PC-9 (cell line): ENCODE measurements around the gene LY86. TPM values are rescaled to one million over a fixed set of nuclear protein-coding genes. Genes with fewer than 3 reads are reported as not detected.

Source experiments
- BruUV-seq: library from RNA; stranded (reverse); fragments of 400-500 nt; replicated peaks from 2 replicates; lab custom pipeline; 2021; lab: Mats Ljungman, UMichigan
- CTCF ChIA-PET: fragments of 300-600 bp; sonication (Branson Sonifier 250); formaldehyde crosslinking; loops from one replicate; lab custom pipeline; 2022; ENCODE audit warnings: antibody characterized with exemption; lab: Charles Lee
- POLR2A ChIA-PET: fragments of 300-600 bp; sonication (Branson Sonifier 250); formaldehyde crosslinking; loops from one replicate; lab custom pipeline; 2022; ENCODE audit warnings: antibody characterized with exemption; ENCODE audit not compliant: unreplicated experiment; lab: Charles Lee
- DNase-seq, 2 experiments: peaks; one replicate each; pipeline versions ENCODE4 v3.0.0 to v3.0.0-alpha.2; 2015 to 2022; ENCODE audit warnings: mixed read lengths in 1 of 2
- H2AFZ ChIP-seq: fragments of 200-600 bp; sonication (generic); 2 replicates; pipeline ENCODE4 v1.8.1; 2017; ENCODE audit warnings: antibody characterized with exemption
- H3F3A ChIP-seq: fragments of 200-600 bp; sonication (generic); 2 replicates; pipeline ENCODE4 v1.8.1; 2017; ENCODE audit warnings: antibody characterized with exemption, mild to moderate bottlenecking, low read depth; ENCODE audit not compliant: insufficient read depth
- H3K27ac ChIP-seq: fragments of 200-600 bp; sonication (generic); 2 replicates; pipeline ENCODE4 v1.6.1; 2016; ENCODE audit warnings: mixed run types
- H3K27me3 ChIP-seq: fragments of 200-600 bp; sonication (generic); 2 replicates; pipeline ENCODE4 v1.6.1; 2016; ENCODE audit warnings: low read depth, mixed run types; ENCODE audit not compliant: insufficient read depth
- H3K36me3 ChIP-seq: fragments of 200-600 bp; sonication (generic); 2 replicates; pipeline ENCODE4 v1.6.1; 2016; ENCODE audit warnings: low read depth, mixed run types
- H3K4me1 ChIP-seq: fragments of 200-600 bp; sonication (generic); replicated peaks from 2 replicates; pipeline ENCODE4 v1.6.1; 2016; ENCODE audit warnings: mixed run types; ENCODE audit not compliant: insufficient read depth
- H3K4me2 ChIP-seq: fragments of 200-600 bp; sonication (generic); 2 replicates; pipeline ENCODE4 v1.6.1; 2017; ENCODE audit warnings: mixed run types
- H3K4me3 ChIP-seq: fragments of 200-600 bp; sonication (generic); 2 replicates; pipeline ENCODE4 v1.6.1; 2016; ENCODE audit warnings: mixed run types
- H3K79me2 ChIP-seq: fragments of 200-600 bp; sonication (generic); 2 replicates; pipeline ENCODE4 v1.6.1; 2017; ENCODE audit warnings: low read depth, mixed run types
- H3K9me2 ChIP-seq: fragments of 200-600 bp; sonication (generic); 2 replicates; pipeline ENCODE4 v1.8.1; 2017; ENCODE audit warnings: mild to moderate bottlenecking; ENCODE audit not compliant: insufficient read depth
- H3K9me3 ChIP-seq: fragments of 200-600 bp; sonication (generic); 2 replicates; pipeline ENCODE4 v1.8.1; 2016; ENCODE audit warnings: low read depth; ENCODE audit not compliant: insufficient read depth
- H4K20me1 ChIP-seq: fragments of 200-600 bp; sonication (generic); 2 replicates; pipeline ENCODE4 v1.8.1; 2017; ENCODE audit not compliant: insufficient read depth
- CTCF ChIP-seq: fragments of 200-600 bp; sonication (generic); conservative IDR thresholded peaks from 2 replicates; pipeline ENCODE4 v1.6.1; 2017; ENCODE audit warnings: mixed run types, antibody characterized with exemption, mild to moderate bottlenecking, moderate library complexity
- EZH2 ChIP-seq: fragments of 200-600 bp; sonication (generic); IDR thresholded peaks from 2 replicates; pipeline ENCODE4 v1.8.0; 2017; ENCODE audit warnings: antibody characterized with exemption, low read depth
- intact Hi-C: fragments of 100-400 bp; cut with micrococcal nuclease; formaldehyde crosslinking; loops from one replicate; pipeline ENCODE4 v1.10.0; 2022; ENCODE audit not compliant: unreplicated experiment
- total RNA-seq: library from RNA; stranded (reverse); gene quantifications from 2 replicates; pipeline ENCODE4 v1.2.3, GENCODE V29; 2021

LY86 gene
- total RNA-seq, 1 experiment from 2014 or later, result not detected

GRCh38 chr6:6569811-6570164, 18.7 kb upstream of the LY86 start:
- Histone ChIP-seq H3K36me3 (no peaks in the 10 kb centered on the region), H3K79me2 (no peaks in the 10 kb centered on the region), H4K20me1 (no peaks in the 10 kb centered on the region), H2AFZ (no peak overlapping the region), H3K27ac (no peak overlapping the region), H3K27me3 (peaks cover 4% of the 10 kb centered on the region), H3K9me2 (no peaks in the 10 kb centered on the region), H3K4me1 (no peaks in the 10 kb centered on the region), H3K4me2 (no peak overlapping the region), H3K9me3 (no peaks in the 10 kb centered on the region), H3K4me3 (no peak overlapping the region), H3F3A (no peaks in the 10 kb centered on the region)
- TF ChIP-seq CTCF (no peak), EZH2 (no peak)
- DNase-seq, result no peak
- intact Hi-C loops, result no loop called here
- ChIA-PET CTCF (no interaction called here), POLR2A (no interaction called here)
- no TSS peak for BruUV-seq

DNA sequence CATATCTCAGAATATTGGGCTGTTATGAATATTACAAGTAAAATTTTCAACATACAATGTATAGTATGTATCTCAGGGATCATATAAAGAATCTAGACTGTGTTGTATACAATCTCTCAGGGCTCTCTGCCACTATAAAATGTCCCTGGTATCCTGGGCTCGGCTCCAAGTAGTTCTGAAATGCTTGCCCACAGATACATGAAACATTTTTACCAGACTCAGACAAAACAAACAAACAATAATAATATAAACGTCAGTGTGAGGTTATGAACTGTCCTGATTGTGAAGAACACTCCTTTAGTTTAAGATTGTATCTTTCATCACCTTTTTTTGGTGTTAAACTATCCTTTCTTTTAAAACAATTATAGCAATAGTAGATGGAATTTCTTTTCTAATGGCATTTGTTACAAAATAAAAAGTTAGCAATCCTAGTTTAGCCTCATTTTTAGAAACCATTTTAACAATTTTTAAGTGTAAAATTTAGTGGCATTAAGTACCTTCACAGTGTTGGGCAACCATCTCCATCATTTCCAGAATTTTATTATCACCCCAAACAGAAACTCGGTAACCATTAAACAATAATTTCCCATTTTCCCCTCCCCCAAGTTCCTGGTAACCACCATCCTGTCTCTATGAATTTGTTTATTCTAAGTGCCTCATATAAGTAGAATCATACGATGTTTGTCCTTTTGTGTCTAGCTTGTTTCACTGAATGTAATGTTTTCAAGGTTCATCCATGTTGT, 17.4 kb upstream of the LY86 start:
- TF ChIP-seq EZH2 (no peak), CTCF (no peak)
- H3F3A ChIP-seq, result no peaks in the 10 kb centered on the region
- BruUV-seq, result no TSS peak
- no peak overlapping the region for H3K27ac ChIP-seq
- no peak for DNase-seq
- POLR2A ChIA-PET, result no interaction called here
- H3K4me3 ChIP-seq, result no peak overlapping the region
- H3K4me2 ChIP-seq, result no peak overlapping the region
- H3K9me3 ChIP-seq, result no peaks in the 10 kb centered on the region
- CTCF ChIA-PET, result no interaction called here
- H3K9me2 ChIP-seq, result no peaks in the 10 kb centered on the region
- peaks cover 4% of the 10 kb centered on the region for H3K27me3 ChIP-seq
- H3K4me1 ChIP-seq, result no peaks in the 10 kb centered on the region
- no peaks in the 10 kb centered on the region for H3K79me2 ChIP-seq
- intact Hi-C loops, result no loop called here
- H4K20me1 ChIP-seq, result no peaks in the 10 kb centered on the region
- H3K36me3 ChIP-seq, result no peaks in the 10 kb centered on the region
- no peak overlapping the region for H2AFZ ChIP-seq

GRCh38 chr6:6575143-6575542, 13.4 kb upstream of the LY86 start:
- no peaks in the 10 kb centered on the region for H3K36me3 ChIP-seq
- no peak overlapping the region for H2AFZ ChIP-seq
- H3K9me3 ChIP-seq, result no peaks in the 10 kb centered on the region
- peaks cover 4% of the 10 kb centered on the region; the same call in 1 of the 2 replicates for H3K27me3 ChIP-seq
- H3F3A ChIP-seq, result no peaks in the 10 kb centered on the region
- no peaks in the 10 kb centered on the region for H3K9me2 ChIP-seq
- H3K4me2 ChIP-seq, result no peak overlapping the region
- no peaks in the 10 kb centered on the region for H3K4me1 ChIP-seq
- TF ChIP-seq CTCF (no peak), EZH2 (no peak)
- CTCF ChIA-PET, result no interaction called here
- no peaks in the 10 kb centered on the region for H3K79me2 ChIP-seq
- no peak overlapping the region for H3K4me3 ChIP-seq
- POLR2A ChIA-PET, result no interaction called here
- no peak overlapping the region for H3K27ac ChIP-seq
- no peaks in the 10 kb centered on the region for H4K20me1 ChIP-seq
- intact Hi-C loops, result no loop called here
- no peak for DNase-seq
- no TSS peak for BruUV-seq
